Muscle of back (tissue), 11 donors: ENCODE data around the gene DSCAM. TPM values are rescaled to one million over a fixed set of nuclear protein-coding genes. Genes with fewer than 3 reads are reported as not detected.

Source experiments
- DNase-seq, 3 donors: peaks; one replicate each; pipeline versions ENCODE4 v3.0.0 to v3.0.0-alpha.2; 2013
- polyA plus RNA-seq, 10 donors: library from polyadenylated mRNA; unstranded; fragments of 120-200 nt; gene quantifications; one replicate each; pipeline ENCODE4 v1.2.1, GENCODE V29; 2013; ENCODE audit not compliant: insufficient read length in 10 of 10

DSCAM gene
- polyA plus RNA-seq, 10 donors: 0.57 to 3.1 (median 1.7) TPM

GRCh38 chr21:40837456-40837855 is 9.5 kb downstream of the DSCAM start:
- DNase-seq: peak in 1 of 3 donors; percentile 25

GRCh38 chr21:40835184-40835694 is 11.7 kb downstream of the DSCAM start:
- DNase-seq: peak in 1 of 3 donors; percentile 20

- DNase-seq: no peak
Observed at GRCh38 chr21:40833184-40833583, 13.8 kb downstream of the DSCAM start.

DNA sequence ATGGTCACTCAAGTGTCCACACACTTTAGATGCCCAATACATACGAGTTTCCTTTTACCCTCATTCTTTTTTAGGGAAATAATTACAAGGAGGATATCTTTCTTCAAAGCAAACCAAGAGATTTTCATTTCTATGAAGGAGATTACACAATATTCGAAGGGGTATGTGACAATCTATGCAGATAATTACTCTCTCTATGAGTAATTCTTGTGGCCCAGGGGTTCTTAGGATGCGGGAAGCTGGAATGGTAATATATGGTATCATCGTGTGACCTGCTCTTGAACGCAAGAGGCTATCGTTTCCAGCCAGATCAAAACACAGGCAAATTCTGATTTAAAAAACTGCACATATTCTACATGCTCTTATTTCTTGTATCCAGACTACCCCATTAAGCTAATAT is 14.6 kb downstream of the DSCAM start:
- DNase-seq: no peak

GRCh38 chr21:40830836-40831235 is 16.1 kb downstream of the DSCAM start:
- DNase-seq: no peak

DNA sequence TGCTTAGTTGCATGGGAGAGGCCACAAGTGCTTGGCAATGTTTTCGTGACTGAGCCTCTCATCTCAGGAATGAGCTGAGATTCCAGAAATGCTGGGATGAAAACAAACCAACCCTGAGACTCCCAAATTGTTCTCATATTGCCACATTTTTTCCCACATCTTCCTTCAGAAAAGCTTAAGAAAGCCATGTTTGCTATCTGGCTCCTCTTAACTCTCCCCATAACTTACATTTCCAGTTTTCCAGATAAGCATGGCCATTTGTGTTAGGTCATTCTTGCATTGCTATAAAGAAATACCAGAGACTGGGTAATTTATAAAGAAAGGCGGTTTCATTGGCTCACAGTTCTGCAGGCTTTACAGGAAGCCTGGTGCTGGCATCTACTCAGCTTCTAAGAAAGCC is 17.2 kb downstream of the DSCAM start:
- no peak for DNase-seq

DNA sequence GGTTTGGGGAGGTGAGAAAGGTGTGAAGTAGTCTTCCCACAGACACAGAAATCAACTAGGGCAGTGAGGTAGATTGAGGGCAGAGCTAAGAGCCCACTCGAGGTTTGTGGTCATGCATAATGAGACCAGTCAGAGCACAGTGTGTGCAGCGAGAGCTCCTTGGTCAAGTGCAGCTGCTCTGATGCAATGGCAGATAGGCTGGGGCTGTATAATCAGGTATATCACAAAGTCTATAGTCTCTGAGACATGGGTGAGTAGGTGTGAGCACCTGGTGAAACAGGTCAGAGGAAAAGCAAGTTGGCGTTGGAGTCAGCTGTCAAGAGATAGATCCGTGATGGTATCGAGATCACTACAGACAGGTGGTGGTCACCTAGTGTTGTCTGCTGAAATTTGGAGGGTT is 17.6 kb downstream of the DSCAM start:
- DNase-seq: no peak

GRCh38 chr21:40827509-40827908 is 19.4 kb downstream of the DSCAM start:
- no peak for DNase-seq

- peak in 2 of 3 donors; percentile 16 to 38 for DNase-seq
Observed at GRCh38 chr21:40819071-40819900, 27.7 kb downstream of the DSCAM start.

DNA sequence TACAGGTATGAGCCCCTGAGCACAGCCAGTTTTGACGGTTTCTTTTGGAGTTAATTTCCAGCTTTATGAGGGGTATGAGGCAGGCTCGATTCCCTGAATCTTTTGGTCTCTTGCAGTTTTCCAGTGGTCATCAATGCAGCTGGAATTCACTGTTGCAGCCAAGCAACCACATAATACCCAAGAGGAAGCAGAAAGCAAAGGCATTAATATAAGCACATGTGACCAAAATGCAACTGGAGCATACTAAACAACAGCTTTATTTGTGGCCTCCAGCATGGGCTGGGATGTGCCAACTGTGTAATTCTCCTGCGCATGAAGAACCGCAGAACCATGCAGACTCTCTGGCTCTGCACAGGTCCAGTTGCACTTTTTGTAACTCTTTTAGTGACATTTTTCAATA is 33.0 kb downstream of the DSCAM start:
- peak in 1 of 3 donors; percentile 20 for DNase-seq

DNA sequence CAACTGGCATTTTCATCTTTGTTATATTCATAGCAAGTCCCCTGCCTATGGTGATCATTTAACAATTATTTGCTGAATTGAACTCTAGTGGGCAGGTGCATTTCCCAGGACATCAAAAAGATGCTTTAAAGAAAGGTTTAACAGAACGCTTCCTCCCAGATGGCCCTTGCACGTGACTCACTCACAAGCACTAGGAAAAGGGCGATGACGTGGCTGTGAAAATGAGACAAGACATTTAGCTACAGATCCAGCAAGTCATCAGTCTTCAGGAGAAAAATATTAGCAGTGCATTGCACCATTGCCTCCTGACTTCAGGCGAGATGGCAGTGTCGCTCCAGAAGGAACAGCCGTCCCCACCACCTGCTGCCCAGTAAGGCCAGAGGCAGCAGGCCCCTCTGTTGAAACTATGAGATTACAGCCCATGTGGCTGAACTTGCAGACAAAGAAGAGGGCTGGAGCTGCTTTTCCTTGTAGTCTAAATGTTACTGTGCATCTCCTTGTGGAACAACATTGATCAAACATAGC is 37.2 kb downstream of the DSCAM start:
- no peak for DNase-seq

GRCh38 chr21:40803101-40803500 is 43.9 kb downstream of the DSCAM start:
- no peak for DNase-seq

DNA sequence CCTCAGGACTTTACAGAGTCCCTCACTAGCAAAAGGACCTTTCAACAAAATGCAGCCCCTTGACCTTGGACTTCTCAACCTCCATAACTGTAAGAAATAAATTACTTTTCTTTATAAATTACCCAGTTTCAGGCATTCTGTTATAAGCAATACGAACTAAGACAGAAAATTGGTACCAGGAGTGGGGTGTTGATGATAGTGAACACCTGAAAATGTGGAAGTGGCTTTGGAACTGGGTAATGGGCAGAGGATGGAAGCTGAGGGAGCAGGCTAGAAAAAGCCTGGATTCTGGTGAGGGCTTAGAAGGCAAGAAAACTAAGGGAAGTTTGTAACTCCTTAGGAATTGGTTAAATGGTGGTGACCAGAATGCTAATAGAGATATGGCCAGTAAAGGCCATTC is 46.8 kb downstream of the DSCAM start:
- DNase-seq: no peak

DNA sequence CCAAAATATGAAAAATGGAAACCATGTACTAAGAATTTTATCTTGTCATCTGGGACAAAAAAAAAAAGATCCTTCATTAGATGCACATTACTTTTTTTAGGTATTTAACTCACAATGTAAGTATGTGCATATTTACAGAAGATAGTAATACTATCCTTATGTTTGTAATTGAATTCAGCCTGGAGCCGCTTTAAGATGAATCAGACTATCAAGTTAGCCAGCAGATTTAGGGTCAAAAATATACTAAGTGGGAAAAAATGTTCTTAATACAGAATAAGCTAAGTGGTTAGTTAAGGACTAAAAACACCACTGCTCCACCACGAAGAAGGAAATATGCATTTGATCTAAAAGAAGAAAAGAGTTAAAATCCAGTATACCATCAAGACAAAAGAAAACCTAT is 49.1 kb downstream of the DSCAM start:
- DNase-seq: peak in 1 of 3 donors; percentile 38

DNA sequence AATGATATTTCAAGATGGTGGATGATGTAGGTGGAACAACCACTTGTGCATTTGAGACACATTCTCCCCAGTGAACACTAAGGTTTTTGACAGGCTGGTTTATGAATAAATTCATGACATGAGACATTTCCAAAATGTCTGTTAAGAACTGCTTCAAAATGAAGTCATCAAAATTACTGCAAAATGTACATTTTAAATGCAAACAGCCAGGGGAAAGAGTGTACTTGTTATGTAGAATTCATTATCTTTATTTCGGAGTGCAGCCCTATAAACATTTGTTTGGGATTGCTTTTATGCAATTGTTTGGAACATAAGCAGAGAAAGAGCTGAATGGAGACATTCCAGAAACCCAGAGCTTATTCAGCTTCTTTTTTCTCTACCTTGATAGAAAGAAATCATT is 49.5 kb downstream of the DSCAM start:
- DNase-seq: no peak

GRCh38 chr21:40796464-40796863 is 50.5 kb downstream of the DSCAM start:
- DNase-seq: no peak

- no peak for DNase-seq
Observed at GRCh38 chr21:40795313-40795712, 51.6 kb downstream of the DSCAM start.

GRCh38 chr21:40792691-40793456 is 54.1 kb downstream of the DSCAM start:
- peak; percentile 40 to 63 (median 46) for DNase-seq

- no peak for DNase-seq
Observed at GRCh38 chr21:40788635-40789034, 58.3 kb downstream of the DSCAM start.

- DNase-seq: no peak
Observed at GRCh38 chr21:40783404-40783803, 63.6 kb downstream of the DSCAM start.

GRCh38 chr21:40770435-40771055 is 76.4 kb downstream of the DSCAM start:
- no peak for DNase-seq

- no peak for DNase-seq
Observed at GRCh38 chr21:40769231-40769630, 77.7 kb downstream of the DSCAM start.
